RWPE1 (cell line): ENCODE results near the gene LYZL1.
"Not testable (repeated sequence)": the region's sequence is repeated elsewhere in the genome, so short reads cannot be mapped to it uniquely, and the experiment has no call there.

Experiments used
- CTCF ChIA-PET: fragments of 350-600 bp; sonication (Branson Sonifier 250); formaldehyde crosslinking; extraction: SDS; loops from one replicate; lab custom pipeline; 2021; lab: Yijun Ruan, JAX
- POLR2A ChIA-PET: fragments of 400-600 bp; formaldehyde crosslinking; extraction: SDS; loops from one replicate; lab custom pipeline; 2020; ENCODE audit warnings: antibody characterized with exemption; ENCODE audit not compliant: low non-redundant PET; lab: Yijun Ruan, JAX
- DNase-seq: peaks from one replicate; pipeline ENCODE4 v3.0.0; 2012; ENCODE audit warnings: low spot score
- H3K27ac ChIP-seq: fragments of 450-650 bp; 2 replicates; pipeline ENCODE4 v1.5.1; 2017
- TF ChIP-seq, protein P1 (sequence below): fragments of 450-650 bp; conservative IDR thresholded peaks from 2 replicates; pipeline ENCODE4 v1.5.1; 2017; ENCODE audit warnings: low read depth, mild to moderate bottlenecking

The LYZL1 gene

DNA sequence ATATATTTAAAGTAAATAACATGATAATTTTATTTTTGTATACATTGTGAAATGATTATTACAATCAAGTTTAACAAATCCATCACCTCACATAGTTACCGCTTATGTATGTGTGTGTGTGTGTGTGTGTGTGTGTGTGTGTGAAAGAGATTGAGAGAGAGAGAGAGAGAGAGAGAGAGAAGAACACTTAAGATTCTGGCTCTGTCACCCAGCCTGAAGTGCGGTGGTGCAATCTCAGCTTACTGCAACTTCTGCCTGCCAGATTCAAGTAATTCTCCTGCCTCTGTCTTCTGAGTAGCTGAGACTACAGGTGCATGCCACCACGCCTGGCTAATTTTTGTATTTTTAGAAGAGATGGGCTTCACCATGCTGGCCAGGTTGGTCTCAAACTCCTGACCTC is 17.8 kb downstream of the LYZL1 start:
- ChIA-PET CTCF (interaction anchor here (1.1 to 1.3 kb wide), 2 partner anchors 14 to 678 kb away, joined by 3 to 4 read pairs; no protein-coding TSS in a partner anchor), POLR2A (no interaction called here)
- no peak overlapping the region for H3K27ac ChIP-seq
- DNase-seq: no peak
- TF ChIP-seq, protein P1, sequence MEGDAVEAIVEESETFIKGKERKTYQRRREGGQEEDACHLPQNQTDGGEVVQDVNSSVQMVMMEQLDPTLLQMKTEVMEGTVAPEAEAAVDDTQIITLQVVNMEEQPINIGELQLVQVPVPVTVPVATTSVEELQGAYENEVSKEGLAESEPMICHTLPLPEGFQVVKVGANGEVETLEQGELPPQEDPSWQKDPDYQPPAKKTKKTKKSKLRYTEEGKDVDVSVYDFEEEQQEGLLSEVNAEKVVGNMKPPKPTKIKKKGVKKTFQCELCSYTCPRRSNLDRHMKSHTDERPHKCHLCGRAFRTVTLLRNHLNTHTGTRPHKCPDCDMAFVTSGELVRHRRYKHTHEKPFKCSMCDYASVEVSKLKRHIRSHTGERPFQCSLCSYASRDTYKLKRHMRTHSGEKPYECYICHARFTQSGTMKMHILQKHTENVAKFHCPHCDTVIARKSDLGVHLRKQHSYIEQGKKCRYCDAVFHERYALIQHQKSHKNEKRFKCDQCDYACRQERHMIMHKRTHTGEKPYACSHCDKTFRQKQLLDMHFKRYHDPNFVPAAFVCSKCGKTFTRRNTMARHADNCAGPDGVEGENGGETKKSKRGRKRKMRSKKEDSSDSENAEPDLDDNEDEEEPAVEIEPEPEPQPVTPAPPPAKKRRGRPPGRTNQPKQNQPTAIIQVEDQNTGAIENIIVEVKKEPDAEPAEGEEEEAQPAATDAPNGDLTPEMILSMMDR: no peak

DNA sequence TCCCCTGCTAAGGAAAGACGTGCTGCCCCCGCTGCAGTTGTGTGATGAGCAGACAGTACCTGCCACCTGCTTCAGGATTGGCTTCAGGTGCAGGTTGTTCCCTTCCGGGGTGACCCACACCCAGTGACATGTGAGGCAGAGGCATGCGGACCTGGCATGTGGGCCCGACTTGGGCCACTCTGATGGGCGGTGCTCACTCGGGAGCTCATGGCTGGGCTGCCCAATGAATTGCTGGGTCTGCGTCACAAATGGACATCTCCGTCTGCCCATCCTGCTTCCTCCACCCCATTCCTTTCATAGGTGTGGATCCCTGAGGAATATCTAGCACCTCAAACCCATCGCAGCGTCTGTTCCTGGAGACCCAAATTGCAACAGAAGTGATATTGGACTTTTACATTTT is 19.3 kb downstream of the LYZL1 start:
- H3K27ac ChIP-seq, DNase-seq, POLR2A ChIA-PET, CTCF ChIA-PET: not testable (repeated sequence)

DNA sequence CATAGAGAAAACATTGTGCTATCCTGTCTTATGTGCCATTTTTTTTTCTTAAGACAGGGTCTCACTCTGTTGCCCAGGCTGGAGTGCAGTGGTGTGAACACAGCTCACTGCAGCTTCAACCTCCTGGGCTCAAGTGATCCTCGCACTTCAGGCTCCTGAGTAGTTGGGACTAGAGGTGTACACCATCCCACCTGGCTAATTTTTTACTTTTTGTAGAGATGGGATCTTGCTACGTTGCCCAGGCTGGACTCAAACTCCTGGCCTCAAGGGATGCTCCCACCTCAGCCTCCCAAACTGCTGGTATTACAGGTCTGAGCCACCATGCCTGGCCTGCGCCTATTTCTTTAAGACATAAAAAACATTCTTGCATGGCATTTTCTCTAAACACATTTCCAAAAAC is 20.6 kb downstream of the LYZL1 start:
- CTCF ChIA-PET: no interaction called here
- TF ChIP-seq, protein P1: no peak
- no peak for DNase-seq
- POLR2A ChIA-PET: no interaction called here
- H3K27ac ChIP-seq: no peak overlapping the region

DNA sequence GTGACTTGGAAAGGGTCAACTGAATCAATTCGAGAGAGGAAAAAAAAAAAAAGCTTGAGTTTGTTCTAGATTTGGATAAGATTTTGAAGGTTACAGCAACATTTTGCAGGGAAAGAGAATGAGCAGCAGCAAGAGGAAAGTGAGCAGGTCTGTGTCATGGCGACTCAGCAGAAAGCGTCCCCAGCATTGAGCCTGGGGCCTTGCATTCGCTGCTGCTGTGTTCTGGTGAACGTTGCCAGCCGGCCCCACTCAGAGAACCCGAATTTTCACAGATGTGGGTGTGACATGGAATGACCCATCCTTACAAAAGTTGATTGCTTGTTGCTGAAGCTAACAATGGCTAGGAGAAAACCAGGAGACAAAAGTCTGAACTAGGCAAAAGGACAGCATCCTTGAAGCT is 21.6 kb downstream of the LYZL1 start:
- H3K27ac ChIP-seq, DNase-seq, POLR2A ChIA-PET, CTCF ChIA-PET: not testable (repeated sequence)

DNA sequence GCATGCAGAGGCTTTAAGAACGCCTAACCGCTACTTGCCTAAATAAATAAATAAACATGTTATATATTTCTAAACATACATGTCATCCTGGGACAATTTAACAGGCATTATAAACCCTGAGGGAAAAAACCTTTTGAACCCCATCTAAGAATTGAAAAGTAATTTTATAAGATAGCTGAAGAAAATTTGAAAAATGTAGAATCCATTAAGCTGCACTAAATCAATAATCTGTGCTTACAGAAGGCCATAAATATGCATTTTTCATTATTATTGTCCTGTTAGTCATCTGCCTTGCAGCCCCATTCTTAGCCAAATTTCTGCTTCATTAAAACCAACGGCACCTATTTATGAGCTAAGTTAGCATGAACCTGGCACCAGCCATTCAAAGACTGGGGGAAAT is 24.2 kb downstream of the LYZL1 start:
- H3K27ac ChIP-seq: no peak overlapping the region
- TF ChIP-seq, protein P1: no peak
- ChIA-PET CTCF (no interaction called here), POLR2A (no interaction called here)
- DNase-seq: no peak

DNA sequence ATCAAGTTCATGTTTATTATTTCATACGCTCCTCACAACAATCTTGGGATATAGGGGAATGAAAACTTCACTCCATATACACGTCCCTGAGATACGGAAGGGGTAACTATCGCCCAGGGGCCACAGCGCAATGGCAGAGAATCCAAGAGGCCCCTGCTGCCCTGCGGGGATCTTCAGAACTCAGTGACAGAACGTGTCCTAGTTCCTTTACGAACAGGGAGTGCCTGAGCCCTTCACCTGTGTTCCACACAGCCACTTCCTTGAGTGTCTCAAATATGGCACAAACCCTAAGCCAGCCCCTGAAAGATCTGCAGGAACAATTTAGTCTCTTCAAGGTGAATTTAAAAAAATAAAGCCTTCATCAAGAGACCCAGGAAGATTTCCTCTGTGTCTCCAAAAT is 25.9 kb downstream of the LYZL1 start:
- no peak for DNase-seq
- ChIA-PET CTCF (no interaction called here), POLR2A (no interaction called here)
- no peak overlapping the region for H3K27ac ChIP-seq
- TF ChIP-seq, protein P1: no peak

DNA sequence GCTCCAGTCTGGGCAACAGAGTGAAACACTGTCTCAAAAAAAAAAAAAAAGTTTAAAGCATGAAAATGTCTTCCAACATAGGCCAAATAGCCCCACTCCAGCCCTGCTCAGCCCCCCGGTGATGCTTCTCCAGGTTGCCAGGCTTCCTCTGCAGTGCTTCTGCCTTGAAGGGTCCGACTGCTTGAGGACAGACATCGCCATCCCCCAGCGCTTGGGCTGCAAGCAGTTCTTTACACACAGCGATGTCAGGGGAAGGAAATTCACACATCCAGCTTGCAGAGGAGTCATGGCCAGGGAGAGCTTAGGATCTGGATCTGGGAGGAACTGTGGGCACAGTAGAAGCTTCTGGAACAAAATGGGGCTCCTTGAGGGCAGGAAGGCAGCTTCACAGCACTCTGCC is 26.9 kb downstream of the LYZL1 start:
- ChIA-PET CTCF (no interaction called here), POLR2A (no interaction called here)
- TF ChIP-seq, protein P1: no peak
- H3K27ac ChIP-seq: no peak overlapping the region
- no peak for DNase-seq
